ENCODE data around the gene ARHGEF28.

ARHGEF28 gene

GRCh38 chr5:73663161-73663859, 37.3 kb downstream of the ARHGEF28 start:
- no peak for DNase-seq

GRCh38 chr5:73663860-73664240, 37.9 kb downstream of the ARHGEF28 start:
- DNase-seq = no peak

- DNase-seq = no peak
These were observed 38.8 kb downstream of the ARHGEF28 start for GRCh38 chr5:73664796-73665195.

GRCh38 chr5:73666891-73667290, 40.9 kb downstream of the ARHGEF28 start:
- DNase-seq = no peak

DNA sequence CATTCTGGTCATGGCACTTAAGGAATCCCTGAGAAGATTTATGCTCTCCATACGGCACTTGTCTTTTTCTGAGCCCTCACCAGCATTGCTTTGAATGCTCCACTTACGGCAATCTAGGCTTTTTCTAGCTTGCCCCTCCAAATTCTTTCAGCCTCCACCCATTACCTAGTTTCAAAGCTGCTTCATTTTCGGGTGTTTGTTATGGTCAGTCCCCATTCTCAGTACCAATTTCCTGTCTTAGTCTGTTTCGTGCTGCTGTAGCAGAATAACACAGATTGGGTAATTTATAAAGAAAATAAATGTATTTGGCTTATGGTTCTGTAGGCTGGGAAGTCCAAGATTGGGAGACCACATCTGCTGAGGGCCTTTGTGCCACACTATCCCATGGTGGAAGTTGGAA, 42.0 kb downstream of the ARHGEF28 start:
- DNase-seq = no peak

DNA sequence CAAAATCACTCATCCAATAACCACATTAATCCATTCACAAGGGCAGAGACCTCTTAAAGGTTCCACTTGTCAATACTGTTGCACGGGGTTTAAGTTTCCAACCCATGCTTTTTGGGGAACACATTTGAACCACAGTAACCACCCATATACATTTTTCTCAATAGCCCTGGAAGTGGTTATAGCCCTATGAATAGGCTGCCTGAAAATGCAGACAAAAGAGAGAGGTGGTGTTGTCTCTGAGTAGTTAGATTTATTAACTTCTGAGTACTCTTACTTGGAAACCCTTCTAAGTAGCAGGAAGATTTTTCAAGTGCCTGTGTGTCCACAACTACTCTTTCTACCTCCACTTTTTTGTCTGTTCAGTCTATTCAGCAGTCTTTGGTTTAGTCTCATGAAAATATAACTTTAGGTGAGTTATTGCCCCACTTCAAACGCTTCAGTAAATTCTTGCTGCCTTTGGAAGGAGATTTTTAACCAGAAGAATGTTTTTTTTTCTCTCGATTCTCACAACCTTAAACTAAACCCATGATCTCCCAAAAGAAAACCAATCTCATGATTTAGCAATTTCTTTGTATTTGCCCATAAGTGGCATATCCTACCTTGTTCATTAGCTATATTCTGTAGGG, 42.6 kb downstream of the ARHGEF28 start:
- no peak for DNase-seq

DNA sequence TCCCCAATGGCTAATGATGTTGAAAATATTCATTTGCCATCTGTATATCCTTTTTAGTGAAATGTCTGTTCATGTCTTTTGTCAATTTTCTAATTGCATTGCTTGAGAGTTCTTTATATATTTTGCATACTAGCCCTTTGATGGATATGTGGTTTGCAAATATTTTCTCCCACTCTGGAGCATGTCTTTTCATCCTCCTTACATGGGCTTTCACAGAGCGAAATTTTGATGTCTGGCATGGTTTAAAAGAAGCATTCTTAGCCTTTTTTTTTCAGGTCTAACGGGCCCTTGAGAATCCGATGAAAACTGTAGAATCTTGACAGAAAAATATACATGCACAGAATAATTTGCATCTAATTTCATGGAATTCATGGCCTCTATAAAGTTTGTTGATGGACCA, 44.7 kb downstream of the ARHGEF28 start:
- DNase-seq = no peak

- no peak for DNase-seq
These were observed 46.1 kb downstream of the ARHGEF28 start for GRCh38 chr5:73672132-73672531.

DNA sequence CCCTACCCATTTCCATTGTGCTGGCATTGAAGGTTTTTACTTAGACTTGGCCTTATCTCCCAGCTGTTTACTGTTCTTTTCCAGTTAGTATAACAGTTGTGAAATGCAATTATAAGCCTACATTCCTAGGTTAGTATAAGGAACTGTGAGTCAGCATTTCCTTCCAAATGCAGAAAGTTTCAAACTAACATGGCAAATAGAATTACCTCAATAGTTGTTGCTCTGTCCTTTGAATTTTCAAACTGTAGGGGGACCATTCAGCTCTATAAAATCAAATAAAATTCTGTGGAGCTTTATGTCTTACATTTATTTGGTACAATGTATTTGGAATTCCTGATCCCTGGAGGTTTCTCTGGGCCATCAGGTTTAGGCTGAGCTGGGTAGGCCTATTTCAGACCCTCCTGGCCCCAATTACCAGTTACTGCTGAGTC, 47.2 kb downstream of the ARHGEF28 start:
- no peak for DNase-seq

- DNase-seq = no peak
These were observed 48.6 kb downstream of the ARHGEF28 start for GRCh38 chr5:73674669-73675004.

DNA sequence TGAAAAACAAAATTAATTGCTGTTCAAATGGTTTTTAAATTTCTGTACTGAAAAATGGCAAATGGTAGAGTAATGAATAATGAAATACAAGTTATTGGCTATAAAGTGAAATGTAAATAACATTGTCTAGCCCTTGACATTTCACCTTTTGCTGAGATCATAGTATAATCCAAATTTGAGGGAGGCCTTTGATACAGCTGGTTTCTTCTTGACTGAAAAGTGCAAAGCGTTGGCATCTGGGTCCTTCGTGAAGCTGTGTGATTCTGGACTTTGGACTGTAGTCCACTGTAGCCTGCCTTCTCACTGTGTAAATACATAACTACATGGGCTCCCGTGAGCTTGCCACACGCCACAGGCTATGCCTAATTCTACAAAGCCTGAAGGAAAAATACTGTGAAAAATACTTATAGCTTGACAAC, 52.3 kb downstream of the ARHGEF28 start:
- DNase-seq = no peak

GRCh38 chr5:73678807-73679206, 52.8 kb downstream of the ARHGEF28 start:
- no peak for DNase-seq

DNA sequence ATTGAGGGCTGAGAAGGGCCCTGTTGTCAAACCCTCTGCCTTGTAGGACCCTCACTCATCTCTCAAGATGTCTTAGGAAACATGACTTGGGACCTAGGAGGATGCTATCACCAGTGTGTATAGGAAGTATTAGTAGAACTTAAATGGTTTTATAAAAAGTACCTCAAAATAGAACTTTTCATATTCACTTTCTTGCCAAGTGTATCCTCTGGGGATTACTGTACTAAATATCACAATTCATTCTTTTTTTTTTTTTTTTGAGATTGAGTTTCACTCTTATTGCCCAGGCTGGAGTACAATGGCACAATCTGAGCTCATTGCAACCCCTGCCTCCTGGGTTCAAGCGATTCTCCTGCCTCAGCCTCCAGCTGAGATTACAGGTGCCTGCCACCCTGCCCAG, 56.2 kb downstream of the ARHGEF28 start:
- DNase-seq = no peak

DNA sequence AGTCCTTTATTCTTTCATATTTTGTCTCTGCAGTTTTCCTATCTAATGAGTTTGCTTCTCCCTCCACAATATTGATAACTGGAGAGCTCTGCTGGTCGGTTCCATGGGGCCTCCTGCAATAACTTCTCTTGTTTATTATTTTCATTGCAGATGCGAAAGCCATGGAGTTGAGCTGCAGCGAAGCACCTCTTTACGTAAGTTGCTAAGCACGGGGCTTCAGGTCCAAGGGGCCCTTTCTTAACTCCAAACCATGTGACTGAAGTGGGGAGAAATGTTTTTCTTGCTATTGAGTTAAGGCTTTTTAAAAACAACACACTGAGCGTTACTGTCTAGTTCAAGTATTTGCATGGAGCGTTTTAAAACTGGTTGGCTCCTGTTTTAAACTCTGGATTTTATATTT, 58.7 kb downstream of the ARHGEF28 start:
- DNase-seq = no peak

DNA sequence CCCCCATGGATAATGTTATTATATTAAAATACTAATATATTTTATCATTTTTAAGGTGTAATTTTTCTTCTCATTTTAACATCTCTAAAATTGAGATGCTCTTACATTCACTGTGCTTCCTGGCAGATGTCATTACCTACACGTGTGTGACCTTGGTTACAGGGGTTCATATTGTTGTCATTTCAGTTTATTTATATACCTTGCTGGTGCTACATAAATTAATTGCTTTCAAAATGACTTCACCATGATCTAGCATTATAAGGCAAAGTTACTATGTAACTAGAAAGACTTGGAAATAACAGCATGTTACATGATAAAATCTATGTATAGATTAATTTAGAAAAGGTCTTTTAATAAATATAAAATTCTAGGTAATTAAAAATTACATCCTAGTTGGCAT, 60.9 kb downstream of the ARHGEF28 start:
- no peak for DNase-seq

DNA sequence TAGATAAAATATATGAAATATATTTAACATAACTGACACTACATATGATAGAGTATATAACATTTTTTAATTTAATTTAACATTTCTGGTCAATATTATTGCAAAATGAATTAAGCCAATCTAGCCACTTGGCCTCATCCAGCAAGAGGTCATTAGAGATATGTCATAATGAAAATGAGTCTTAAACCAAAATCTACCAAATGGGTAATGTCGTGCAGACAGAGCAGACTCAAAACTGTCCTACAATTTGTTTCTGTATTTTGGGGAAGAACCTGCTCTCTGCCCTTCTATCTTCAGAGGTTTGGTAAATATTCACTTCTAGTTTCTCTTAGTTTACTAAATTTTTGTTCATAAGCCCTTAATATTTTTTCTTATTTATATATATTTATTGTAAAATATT, 61.4 kb downstream of the ARHGEF28 start:
- no peak for DNase-seq

GRCh38 chr5:73690015-73690414, 64.0 kb downstream of the ARHGEF28 start:
- DNase-seq = no peak

GRCh38 chr5:73691302-73692080, 65.5 kb downstream of the ARHGEF28 start:
- no peak for DNase-seq

DNA sequence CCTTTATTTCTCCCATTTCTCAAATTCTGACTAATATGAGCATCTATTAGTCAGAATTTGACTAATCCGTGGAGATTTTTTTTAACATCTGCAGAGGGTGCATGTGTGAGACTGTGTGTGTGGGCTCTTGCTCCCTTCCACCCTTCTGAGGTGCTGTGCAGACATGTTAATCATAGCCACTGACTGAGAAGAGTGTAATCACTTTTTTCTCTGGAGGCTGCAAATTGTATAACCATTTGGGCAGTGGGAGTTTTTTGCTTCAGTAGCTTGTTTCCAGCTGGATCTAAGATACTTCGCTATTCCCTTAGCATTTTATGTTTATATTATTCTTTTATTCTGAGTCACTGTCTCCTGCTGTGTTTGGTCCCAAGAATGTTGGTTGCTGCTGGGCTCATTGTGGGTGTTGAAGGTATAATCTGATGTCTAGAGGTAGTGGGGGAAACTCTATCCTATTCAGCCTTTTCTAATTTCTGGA, 66.2 kb downstream of the ARHGEF28 start:
- no peak for DNase-seq

DNA sequence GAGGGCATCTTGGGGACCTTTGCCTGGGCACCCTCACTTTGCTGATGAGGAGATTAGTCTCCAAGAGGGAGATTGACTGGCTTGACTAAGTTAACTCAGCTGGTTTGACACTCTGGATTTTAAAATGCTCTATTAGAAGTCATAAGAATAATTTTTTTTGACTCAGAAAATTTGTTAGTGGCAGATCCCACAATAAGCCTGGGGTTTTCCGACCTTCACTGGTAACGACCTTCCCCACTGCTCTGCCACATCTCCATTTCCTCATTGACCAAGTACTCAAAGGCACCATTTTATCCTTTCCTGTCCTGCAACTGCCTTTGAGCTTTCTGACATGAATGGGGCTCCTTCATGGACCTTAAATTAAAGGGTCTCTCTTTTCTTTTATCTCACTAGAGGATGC, 67.0 kb downstream of the ARHGEF28 start:
- no peak for DNase-seq

GRCh38 chr5:73693573-73694061, 67.6 kb downstream of the ARHGEF28 start:
- DNase-seq = no peak

DNA sequence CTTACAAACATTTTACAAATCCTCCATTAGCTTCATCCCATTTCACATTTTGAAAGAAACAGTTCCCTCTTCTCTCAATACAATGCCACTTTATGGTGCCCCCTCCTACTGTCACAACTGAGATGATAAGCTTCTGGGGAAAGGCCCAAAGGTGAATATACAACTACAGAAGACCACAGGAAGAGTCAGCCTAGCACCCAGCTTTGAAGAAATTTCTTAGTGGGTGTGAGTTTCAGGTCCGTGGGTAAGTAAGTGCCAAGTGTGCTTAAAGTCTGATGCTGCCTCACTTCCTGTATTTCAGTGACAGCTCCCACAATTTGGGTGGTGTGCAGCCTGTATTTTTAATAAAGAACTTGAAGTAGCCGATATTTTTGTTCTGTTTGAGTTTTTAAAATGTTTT, 68.1 kb downstream of the ARHGEF28 start:
- DNase-seq = no peak

DNA sequence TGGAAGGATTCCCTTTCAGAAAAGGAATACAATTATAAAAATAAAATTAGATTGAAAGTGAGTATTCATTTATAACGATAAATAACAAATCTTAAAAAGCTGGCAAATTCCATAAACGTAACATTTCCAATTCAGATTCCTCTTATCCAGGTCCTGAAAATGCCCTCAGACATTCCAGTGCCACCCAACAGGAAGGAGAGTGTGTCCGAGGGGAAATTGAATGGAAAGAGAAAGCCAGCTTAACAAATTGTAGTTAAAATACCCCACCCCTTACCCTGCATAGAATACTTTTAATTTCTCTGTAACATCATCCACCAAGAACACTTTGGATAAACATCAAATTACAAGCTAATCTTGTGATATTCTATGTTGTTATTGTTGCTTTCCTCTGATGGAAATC, 72.0 kb downstream of the ARHGEF28 start:
- no peak for DNase-seq

DNA sequence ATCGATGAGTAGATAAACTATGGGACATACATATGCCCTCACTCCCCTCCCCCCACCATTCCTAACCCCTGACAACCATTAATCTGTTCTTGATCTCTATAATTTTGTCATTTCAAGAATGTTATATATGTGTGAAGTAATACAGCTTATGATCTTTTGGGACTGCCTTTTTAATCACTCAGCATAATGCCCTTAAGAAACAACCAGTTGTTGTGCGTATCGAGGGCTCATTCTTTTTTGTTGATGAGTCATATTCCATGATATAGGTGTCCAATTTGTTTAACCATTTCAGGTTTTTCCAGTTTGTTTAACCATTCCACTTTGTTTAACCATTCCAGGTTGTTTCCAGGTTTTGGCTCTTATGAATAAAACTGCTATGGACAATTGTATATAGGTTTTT, 75.6 kb downstream of the ARHGEF28 start:
- no peak for DNase-seq

Measured in effector CD4-positive, alpha-beta T cell (primary cell).